Measurements from ENCODE around the gene AAMP.

DNA sequence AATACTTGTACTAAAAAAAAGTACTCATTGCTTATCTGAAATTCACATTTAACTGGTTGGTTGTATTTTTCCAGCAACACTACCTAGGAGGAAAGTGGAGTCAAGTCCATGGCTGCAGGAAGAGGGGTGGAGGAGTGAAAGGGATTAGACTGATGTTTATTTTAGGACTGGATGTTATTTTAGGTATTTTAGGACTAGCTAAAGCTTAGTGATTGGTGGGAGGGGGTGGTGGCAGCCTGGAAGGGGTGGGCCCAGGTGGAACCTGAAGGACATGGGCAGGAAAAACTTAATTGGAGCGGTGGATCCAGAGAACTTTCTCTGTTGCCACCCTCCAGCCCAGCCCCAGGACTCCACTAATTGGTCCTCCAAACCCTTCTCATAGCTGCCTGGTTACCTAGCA is 26.3 kb upstream of the AAMP start:
- TF ChIP-seq POLR2AphosphoS5 (IDR thresholded peaks at IDR 0.05; ENCODE audit: low read depth, low read length) (no peak), SIN3A (IDR thresholded peaks at IDR 0.05; ENCODE audit: borderline replicate concordance, insufficient read depth, low read length) (no peak), TAF1 (IDR thresholded peaks at IDR 0.05; ENCODE audit: borderline replicate concordance, insufficient read depth, low read length) (no peak)

All from PFSK-1 (cell line).